ENCODE results near the gene CHN2. TPM values are rescaled to one million over a fixed set of nuclear protein-coding genes. Genes with fewer than 3 reads are reported as not detected.

CHN2 gene
- total RNA-seq, 2 experiments from 2014 or later = 2.1 to 3.5 TPM

- ChIA-PET POLR2A (no interaction called here), CTCF (no interaction called here)
- no peaks in the 10 kb centered on the region for H3K27me3 ChIP-seq (ENCODE audit: control insufficient read depth in 1 of 2, insufficient read depth in 2 of 2, low read length in 2 of 2)
- no peaks in the 10 kb centered on the region for H3K27me3 Mint-ChIP-seq
- peaks cover 8% of the 10 kb centered on the region for H3K4me1 Mint-ChIP-seq (ENCODE audit: low read depth)
- DNase-seq = no peak
- TF ChIP-seq CTCF (IDR thresholded peaks at IDR 0.05) = no peak
- no peaks in the 10 kb centered on the region for H3K4me1 ChIP-seq (ENCODE audit: insufficient read depth, low read length)
- no peaks in the 10 kb centered on the region for H3K36me3 Mint-ChIP-seq (ENCODE audit: low read depth)
- no peak overlapping the region for H3K27ac Mint-ChIP-seq
- ATAC-seq (ENCODE audit: poor library complexity) = no peak
- intact Hi-C loops (cut with DNase I, micrococcal nuclease) = no loop called here
- H3K27ac ChIP-seq (ENCODE audit: low read depth in 1 of 2, low read length in 2 of 2) = no peak overlapping the region
- H3K9me3 Mint-ChIP-seq = no peaks in the 10 kb centered on the region
- H3K4me3 Mint-ChIP-seq = no peak overlapping the region
- no peaks in the 10 kb centered on the region for H3K9me3 ChIP-seq (ENCODE audit: control insufficient read depth in 1 of 2, insufficient read depth in 1 of 2, low read length in 2 of 2)
- H3K4me3 ChIP-seq (ENCODE audit: low read length) = no peak overlapping the region
- no peaks in the 10 kb centered on the region for H3K36me3 ChIP-seq (ENCODE audit: insufficient read depth, low read length)
Measured at GRCh38 chr7:29508608-29509007, 314.0 kb downstream of the CHN2 start.

DNA sequence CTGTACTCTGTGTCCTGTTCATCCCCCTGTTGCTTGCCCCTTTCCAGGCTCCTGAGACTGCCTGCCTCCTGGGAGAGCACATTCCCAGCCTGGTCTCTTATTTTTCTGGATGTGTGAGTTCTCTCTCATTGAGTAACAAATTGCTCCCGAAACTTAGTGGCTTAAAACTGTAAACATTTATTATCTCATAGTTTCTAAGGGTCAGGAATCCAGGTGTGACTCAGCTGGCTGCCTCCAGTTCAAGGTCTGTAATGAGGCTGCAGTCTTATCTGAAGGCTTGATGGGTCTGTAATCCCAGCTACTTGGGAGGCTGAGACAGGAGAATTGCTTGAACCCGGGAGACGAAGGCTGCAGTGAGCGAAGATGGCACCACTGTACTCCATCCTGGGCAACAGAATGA lies 315.5 kb downstream of the CHN2 start:
- no peak for ATAC-seq (ENCODE audit: poor library complexity)
- DNase-seq = no peak
- H3K4me3 Mint-ChIP-seq = no peak overlapping the region
- no peaks in the 10 kb centered on the region for H3K36me3 Mint-ChIP-seq (ENCODE audit: low read depth)
- Histone ChIP-seq H3K9me3 (ENCODE audit: control insufficient read depth in 1 of 2, insufficient read depth in 1 of 2, low read length in 2 of 2) (no peaks in the 10 kb centered on the region), H3K27ac (ENCODE audit: low read depth in 1 of 2, low read length in 2 of 2) (no peak overlapping the region), H3K4me3 (ENCODE audit: low read length) (no peak overlapping the region), H3K4me1 (ENCODE audit: insufficient read depth, low read length) (no peaks in the 10 kb centered on the region), H3K27me3 (ENCODE audit: control insufficient read depth in 1 of 2, insufficient read depth in 2 of 2, low read length in 2 of 2) (no peaks in the 10 kb centered on the region), H3K36me3 (ENCODE audit: insufficient read depth, low read length) (no peaks in the 10 kb centered on the region)
- no peak overlapping the region for H3K27ac Mint-ChIP-seq
- no peak for TF ChIP-seq CTCF (IDR thresholded peaks at IDR 0.05)
- intact Hi-C loops (cut with DNase I, micrococcal nuclease) = no loop called here
- CTCF ChIA-PET = no interaction called here
- POLR2A ChIA-PET = no interaction called here
- no peaks in the 10 kb centered on the region for H3K9me3 Mint-ChIP-seq
- no peaks in the 10 kb centered on the region for H3K27me3 Mint-ChIP-seq
- H3K4me1 Mint-ChIP-seq (ENCODE audit: low read depth) = peaks cover 8% of the 10 kb centered on the region

GRCh38 chr7:29511337-29511736 lies 316.8 kb downstream of the CHN2 start:
- Mint-ChIP-seq H3K4me1 (ENCODE audit: low read depth) (peaks cover 8% of the 10 kb centered on the region), H3K36me3 (ENCODE audit: low read depth) (no peaks in the 10 kb centered on the region), H3K4me3 (no peak overlapping the region), H3K27ac (no peak overlapping the region), H3K27me3 (no peaks in the 10 kb centered on the region), H3K9me3 (no peaks in the 10 kb centered on the region)
- TF ChIP-seq CTCF (IDR thresholded peaks at IDR 0.05) = no peak
- H3K27me3 ChIP-seq (ENCODE audit: control insufficient read depth in 1 of 2, insufficient read depth in 2 of 2, low read length in 2 of 2) = no peaks in the 10 kb centered on the region
- H3K27ac ChIP-seq (ENCODE audit: low read depth in 1 of 2, low read length in 2 of 2) = no peak overlapping the region
- intact Hi-C loops (cut with DNase I, micrococcal nuclease) = no loop called here
- peak in 1 of 14 experiments; percentile 1 for DNase-seq
- no peaks in the 10 kb centered on the region for H3K36me3 ChIP-seq (ENCODE audit: insufficient read depth, low read length)
- no peak overlapping the region for H3K4me3 ChIP-seq (ENCODE audit: low read length)
- no peaks in the 10 kb centered on the region for H3K9me3 ChIP-seq (ENCODE audit: control insufficient read depth in 1 of 2, insufficient read depth in 1 of 2, low read length in 2 of 2)
- POLR2A ChIA-PET = no interaction called here
- CTCF ChIA-PET = no interaction called here
- H3K4me1 ChIP-seq (ENCODE audit: insufficient read depth, low read length) = no peaks in the 10 kb centered on the region
- ATAC-seq (ENCODE audit: poor library complexity) = no peak

Measured in CD4-positive, alpha-beta T cell (primary cell).